ENCODE results near the gene PAXX. TPM values are rescaled to one million over a fixed set of nuclear protein-coding genes. Genes with fewer than 3 reads are reported as not detected.
A peak's percentile ranks its signal among the peaks of the same experiment; 100 is the strongest.

PAXX gene
- total RNA-seq, 1 experiment from 2014 or later, result 113 TPM

GRCh38 chr9:136943291-136944211, 48.7 kb upstream of the PAXX start:
- H3K9ac ChIP-seq (ENCODE audit: low read length), result peak overlapping the region; percentile 83
- TF ChIP-seq EZH2 (IDR thresholded peaks at IDR 0.05; ENCODE audit: low read length, unreplicated experiment), result no peak
- no peak for TF ChIP-seq CTCF (conservative IDR thresholded peaks at IDR 0.05; ENCODE audit: low read depth, low read length)
- no peak for TF ChIP-seq EZH2phosphoT487 (IDR thresholded peaks at IDR 0.05; ENCODE audit: borderline replicate concordance, low read length)
- H3K79me2 ChIP-seq (ENCODE audit: low read length), result peaks cover 26% of the 10 kb centered on the region
- no peaks in the 10 kb centered on the region for H3F3A ChIP-seq (ENCODE audit: low read length, unreplicated experiment)
- H3K36me3 ChIP-seq (ENCODE audit: low read depth, low read length), result no peaks in the 10 kb centered on the region; the same call in 1 of the 2 replicates
- intact Hi-C loops (cut with micrococcal nuclease), result loop anchor here (2.0 kb wide), 1 partner anchor 57 kb away; the partner anchor contains the start of gene TRAF2
- H3K4me3 ChIP-seq (ENCODE audit: low read length), result peak overlapping the region; percentile 71
- no peaks in the 10 kb centered on the region for H4K20me1 ChIP-seq (ENCODE audit: low read length)
- H3K4me1 ChIP-seq (ENCODE audit: insufficient read depth, low read length), result peaks cover 6% of the 10 kb centered on the region; the same call in 1 of the 2 replicates
- H3K9me3 ChIP-seq (ENCODE audit: low read length), result no peaks in the 10 kb centered on the region
- no peak overlapping the region for H2AFZ ChIP-seq (ENCODE audit: low read length)
- no peak overlapping the region for H3K27ac ChIP-seq (ENCODE audit: low read length)
- no peaks in the 10 kb centered on the region for H3K27me3 ChIP-seq (ENCODE audit: low read length)
- CTCF ChIA-PET, result interaction anchor here (1.1 kb wide), 1 partner anchor 53 kb away, joined by 3 read pairs; the partner anchor contains the start of gene CLIC3
- H3K4me2 ChIP-seq (ENCODE audit: low read length), result peak overlapping the region; percentile 98
- no peaks in the 10 kb centered on the region for H3K9me2 ChIP-seq (replicated peaks; ENCODE audit: low read length)
- DNase-seq (peak; percentile 18), ATAC-seq (peak; percentile 23)
- TSS peak; percentile 27 for BruUV-seq (replicated peaks)
- POLR2A ChIA-PET (ENCODE audit: unreplicated experiment), result interaction anchor here (0.5 kb wide), 1 partner anchor 49 kb away, joined by 6 read pairs; the partner anchor contains the start of gene PAXX

- CTCF ChIA-PET, result interaction anchor here (1.1 kb wide), 1 partner anchor 52 kb away, joined by 3 read pairs; the partner anchor contains the start of gene CLIC3
Observed at GRCh38 chr9:136944212-136944518, 48.1 kb upstream of the PAXX start.

More at GRCh38 chr9:136944212-136944518, 48.1 kb upstream of the PAXX start:
- H3K36me3 ChIP-seq (ENCODE audit: low read depth, low read length), result no peaks in the 10 kb centered on the region; the same call in 1 of the 2 replicates
- H3K4me3 ChIP-seq (ENCODE audit: low read length), result peak overlapping the region; percentile 71
- peak overlapping the region; percentile 98 for H3K4me2 ChIP-seq (ENCODE audit: low read length)
- TF ChIP-seq EZH2 (IDR thresholded peaks at IDR 0.05; ENCODE audit: low read length, unreplicated experiment) (no peak), EZH2phosphoT487 (IDR thresholded peaks at IDR 0.05; ENCODE audit: borderline replicate concordance, low read length) (no peak), CTCF (conservative IDR thresholded peaks at IDR 0.05; ENCODE audit: low read depth, low read length) (no peak)
- H3F3A ChIP-seq (ENCODE audit: low read length, unreplicated experiment), result no peaks in the 10 kb centered on the region
- no peak overlapping the region for H3K27ac ChIP-seq (ENCODE audit: low read length)
- no TSS peak for BruUV-seq (replicated peaks)
- POLR2A ChIA-PET (ENCODE audit: unreplicated experiment), result interaction anchor here (0.5 to 0.6 kb wide), 2 partner anchors 48 to 219 kb away, joined by 5 to 6 read pairs; partner anchors contain the start of gene PAXX
- H3K9me2 ChIP-seq (replicated peaks; ENCODE audit: low read length), result no peaks in the 10 kb centered on the region
- H3K27me3 ChIP-seq (ENCODE audit: low read length), result no peaks in the 10 kb centered on the region
- H3K79me2 ChIP-seq (ENCODE audit: low read length), result peaks cover 26% of the 10 kb centered on the region
- no peaks in the 10 kb centered on the region for H3K9me3 ChIP-seq (ENCODE audit: low read length)
- DNase-seq (peak; percentile 31), ATAC-seq (peak; percentile 50)
- peak overlapping the region; percentile 83 for H3K9ac ChIP-seq (ENCODE audit: low read length)
- intact Hi-C loops (cut with micrococcal nuclease), result loop anchor here (2.0 kb wide), 1 partner anchor 57 kb away; the partner anchor contains the start of gene TRAF2
- no peak overlapping the region for H2AFZ ChIP-seq (ENCODE audit: low read length)
- H3K4me1 ChIP-seq (ENCODE audit: insufficient read depth, low read length), result peaks cover 9% of the 10 kb centered on the region; the same call in 1 of the 2 replicates
- no peaks in the 10 kb centered on the region for H4K20me1 ChIP-seq (ENCODE audit: low read length)
